ENCODE measurements around the gene IFI27L1.

- TF ChIP-seq CTCF (IDR thresholded peaks at IDR 0.05): no peak
- no peak for TF ChIP-seq POLR2A (IDR thresholded peaks at IDR 0.05)
- no peak for TF ChIP-seq POLR2AphosphoS5 (IDR thresholded peaks at IDR 0.05)
Measured at GRCh38 chr14:94123296-94123695, 42.2 kb downstream of the IFI27L1 start.
